HT1080 (cell line): Measurements from ENCODE around the gene CSAG3. TPM values are rescaled to one million over a fixed set of nuclear protein-coding genes. Genes with fewer than 3 reads are reported as not detected.
"Not testable (repeated sequence)": the region's sequence is repeated elsewhere in the genome, so short reads cannot be mapped to it uniquely, and the experiment has no call there.

Experiments
- DNase-seq: peaks from one replicate; pipeline ENCODE4 v3.0.0-alpha.2; 2015; ENCODE audit warnings: low read depth
- polyA plus RNA-seq, 2 experiments: library from polyadenylated mRNA; depleted of rRNA; stranded (reverse); fragments of >200 nt; gene quantifications; 2 replicates each; pipeline ENCODE4 v1.2.3, GENCODE V29; 2015
- total RNA-seq: library from RNA; depleted of rRNA; stranded (reverse); fragments of >200 nt; shearing (Covaris generic); gene quantifications from 2 replicates; pipeline ENCODE4 v1.2.3, GENCODE V29; 2014; rRNA removed

The CSAG3 gene
- total RNA-seq = 2.3 and 2.6 TPM in 2 replicates
- polyA plus RNA-seq (2015; cell fraction: cytosol; rRNA removed) = 12.4 and 12.7 TPM in 2 replicates
- polyA plus RNA-seq (2015; cell fraction: nucleus; rRNA removed) = 21.2 and 29.6 TPM in 2 replicates

DNA sequence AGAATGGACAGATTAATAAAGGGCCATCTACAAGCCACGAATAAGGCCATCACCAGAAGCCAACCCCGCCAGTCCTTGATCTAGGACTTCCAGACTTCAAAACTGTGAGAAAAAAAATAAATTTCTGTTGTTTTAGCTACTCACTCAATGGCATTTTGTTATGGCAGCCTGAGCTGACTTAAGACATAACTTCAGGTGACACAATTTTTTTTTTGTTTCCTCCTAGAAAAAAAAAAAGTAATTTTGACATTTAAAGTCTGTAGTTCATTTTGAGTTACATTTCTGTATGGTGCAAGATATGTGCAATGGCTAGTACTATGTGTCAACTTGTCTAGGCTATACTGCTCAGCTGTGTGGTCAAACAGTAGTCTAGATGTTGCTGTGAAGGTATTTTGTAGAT, at the start of gene CSAG3:
Gene CSAG3, plus strand, starts transcription at position 301 of the 400 bp plus-strand sequence.
- DNase-seq = not testable (repeated sequence)

DNA sequence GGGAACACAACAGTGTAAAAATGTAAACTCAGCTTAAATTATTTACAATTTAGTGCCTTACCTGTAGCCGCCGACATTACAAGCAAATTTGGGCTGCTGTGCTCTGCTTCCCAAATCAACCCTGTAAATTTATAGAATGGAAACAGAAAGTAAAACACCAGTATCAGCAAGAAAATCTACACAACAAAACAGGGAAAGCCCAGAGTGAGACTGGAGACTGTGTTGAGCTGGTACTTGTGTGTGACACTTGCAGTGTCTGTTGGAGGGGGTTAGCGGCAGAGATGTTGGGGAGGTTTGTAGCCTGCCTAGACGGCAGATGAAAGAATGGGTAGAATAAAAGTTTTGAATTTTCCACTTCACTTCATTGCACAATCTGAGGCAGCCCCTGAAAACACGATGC, 45.8 kb upstream of the CSAG3 start:
- not testable (repeated sequence) for DNase-seq

DNA sequence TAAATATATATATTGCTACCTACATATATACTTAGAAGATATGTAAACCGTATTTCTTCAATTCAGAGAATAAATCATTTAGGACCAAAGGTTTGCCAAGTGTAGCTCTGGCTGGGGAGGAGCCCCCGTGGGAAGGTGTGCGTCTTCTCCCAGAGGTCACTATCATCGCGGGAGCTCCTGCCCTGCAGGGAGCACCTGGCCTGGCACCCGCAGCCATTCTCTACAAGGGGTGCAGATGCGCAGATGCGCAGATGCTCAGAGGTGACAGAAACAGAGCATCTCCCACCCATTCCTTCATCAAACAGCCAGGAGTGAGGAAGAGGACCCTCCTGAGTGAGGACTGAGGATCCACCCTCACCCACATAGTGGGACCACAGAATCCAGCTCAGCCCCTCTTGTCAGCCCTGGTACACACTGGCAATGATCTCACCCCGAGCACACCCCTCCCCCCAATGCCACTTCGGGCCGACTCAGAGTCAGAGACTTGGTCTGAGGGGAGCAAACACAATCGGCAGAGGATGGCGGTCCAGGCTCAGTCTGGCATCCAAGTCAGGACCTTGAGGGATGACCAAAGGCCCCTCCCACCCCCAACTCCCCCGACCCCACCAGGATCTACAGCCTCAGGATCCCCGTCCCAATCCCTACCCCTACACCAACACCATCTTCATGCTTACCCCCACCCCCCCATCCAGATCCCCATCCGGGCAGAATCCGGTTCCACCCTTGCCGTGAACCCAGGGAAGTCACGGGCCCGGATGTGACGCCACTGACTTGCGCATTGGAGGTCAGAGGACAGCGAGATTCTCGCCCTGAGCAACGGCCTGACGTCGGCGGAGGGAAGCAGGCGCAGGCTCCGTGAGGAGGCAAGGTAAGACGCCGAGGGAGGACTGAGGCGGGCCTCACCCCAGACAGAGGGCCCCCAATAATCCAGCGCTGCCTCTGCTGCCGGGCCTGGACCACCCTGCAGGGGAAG, 44.9 kb upstream of the CSAG3 start, which contains the start of gene MAGEA2B:
Gene MAGEA2B, plus strand, starts transcription at position 814 of the 973 bp plus-strand sequence. CDS start 2,479 bp downstream, outside the sequence.
- DNase-seq = not testable (repeated sequence)

- DNase-seq = no peak
Observed at GRCh38 chrX:152725409-152725808, 33.6 kb upstream of the CSAG3 start.

DNA sequence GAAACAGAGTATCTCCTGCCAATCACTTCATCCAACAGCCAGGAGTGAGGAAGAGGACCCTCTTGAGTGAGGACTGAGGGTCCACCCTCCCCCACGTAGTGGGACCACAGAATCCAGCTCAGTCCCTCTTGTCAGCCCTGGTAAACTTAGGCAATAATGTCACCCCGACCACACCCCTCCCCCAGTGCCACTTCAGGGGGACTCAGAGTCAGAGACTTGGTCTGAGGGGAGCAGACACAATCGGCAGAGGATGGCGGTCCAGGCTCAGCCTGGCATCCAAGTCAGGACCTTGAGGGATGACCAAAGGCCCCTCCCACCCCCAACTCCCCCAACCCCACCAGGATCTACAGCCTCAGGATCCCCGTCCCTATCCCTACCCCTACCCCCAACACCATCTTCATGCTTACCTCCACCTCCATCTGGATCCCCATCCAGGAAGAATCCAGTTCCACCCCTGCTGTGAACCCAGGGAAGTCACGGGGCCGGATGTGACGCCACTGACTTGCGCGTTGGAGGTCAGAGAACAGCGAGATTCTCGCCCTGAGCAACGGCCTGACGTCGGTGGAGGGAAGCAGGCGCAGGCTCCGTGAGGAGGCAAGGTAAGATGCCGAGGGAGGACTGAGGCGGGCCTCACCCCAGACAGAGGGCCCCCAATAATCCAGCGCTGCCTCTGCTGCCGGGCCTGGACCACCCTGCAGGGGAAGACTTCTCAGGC, 25.6 kb upstream of the CSAG3 start, which contains the start of the genes CSAG1 and MAGEA12:
Gene CSAG1, minus strand, starts transcription at position 461 of the 715 bp plus-strand sequence. CDS start 1,261 bp downstream, outside the sequence.
Gene MAGEA12, plus strand, starts transcription at position 497 of the 715 bp plus-strand sequence. CDS start 2,405 bp downstream, outside the sequence.
- DNase-seq = peak; percentile 84

DNA sequence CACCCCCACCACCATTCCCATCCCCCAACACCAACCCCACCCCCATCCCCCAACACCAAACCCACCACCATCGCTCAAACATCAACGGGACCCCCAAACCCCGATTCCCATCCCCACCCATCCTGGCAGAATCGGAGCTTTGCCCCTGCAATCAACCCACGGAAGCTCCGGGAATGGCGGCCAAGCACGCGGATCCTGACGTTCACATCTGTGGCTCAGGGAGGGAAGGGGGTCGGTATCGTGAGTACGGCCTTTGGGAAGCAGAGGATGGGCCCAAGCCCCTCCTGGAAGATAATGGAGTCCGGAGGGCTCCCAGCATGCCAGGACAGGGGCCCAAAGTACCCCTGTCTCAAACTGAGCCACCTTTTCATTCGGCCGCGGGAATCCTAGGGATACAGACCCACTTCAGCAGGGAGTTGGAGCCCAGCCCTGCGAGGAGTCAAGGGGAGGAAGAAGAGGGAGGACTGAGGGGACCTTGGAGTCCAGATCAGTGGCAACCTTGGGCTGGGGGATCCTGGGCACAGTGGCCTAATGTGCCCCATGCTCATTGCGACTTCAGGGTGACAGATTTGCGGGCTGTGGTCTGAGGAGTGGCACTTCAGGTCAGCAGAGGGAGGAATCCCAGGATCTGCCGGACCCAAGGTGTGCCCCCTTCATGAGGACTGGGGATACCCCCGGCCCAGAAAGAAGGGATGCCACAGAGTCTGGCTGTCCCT, 24.7 kb upstream of the CSAG3 start:
- not testable (repeated sequence) for DNase-seq

- DNase-seq = no peak
Observed at GRCh38 chrX:152735101-152735500, 23.9 kb upstream of the CSAG3 start.

- DNase-seq = no peak
Observed at GRCh38 chrX:152735860-152736511, 23.0 kb upstream of the CSAG3 start.

GRCh38 chrX:152736528-152736927, 22.5 kb upstream of the CSAG3 start:
- DNase-seq = not testable (repeated sequence)

GRCh38 chrX:152738560-152738959, 20.5 kb upstream of the CSAG3 start:
- DNase-seq = no peak

- not testable (repeated sequence) for DNase-seq
Observed at GRCh38 chrX:152753686-152754650, 5.0 kb upstream of the CSAG3 start, which contains the start of gene MAGEA2. TSS of gene MAGEA2 (minus strand) at chrX:152753842. CDS start at chrX:152751363, 2,479 bp downstream.

GRCh38 chrX:152754871-152755270, 4.1 kb upstream of the CSAG3 start:
- not testable (repeated sequence) for DNase-seq

GRCh38 chrX:152759544-152759943, 526 bp downstream of the CSAG3 start:
- DNase-seq = not testable (repeated sequence)

DNA sequence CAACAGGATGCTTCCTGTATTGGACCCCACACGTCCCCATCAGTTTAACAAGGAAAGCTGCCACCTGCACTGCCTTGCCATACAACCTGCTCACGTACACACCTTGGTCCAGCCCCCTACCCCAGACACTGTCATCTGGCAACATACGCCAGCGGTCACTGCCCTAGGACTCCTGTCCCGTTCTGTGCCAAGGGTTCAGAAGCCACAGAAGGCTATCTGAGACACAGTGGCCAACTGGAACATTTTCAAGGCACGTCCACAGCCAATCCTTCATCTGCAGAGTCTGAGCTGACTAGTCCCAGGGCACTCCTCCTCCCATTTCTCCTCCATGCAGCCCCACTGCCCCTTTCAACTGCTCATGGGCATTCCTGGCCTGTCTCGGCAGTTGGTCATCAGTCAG, 2.6 kb downstream of the CSAG3 start:
- not testable (repeated sequence) for DNase-seq

- DNase-seq = not testable (repeated sequence)
Observed at GRCh38 chrX:152766562-152766961, 7.5 kb downstream of the CSAG3 start.

DNA sequence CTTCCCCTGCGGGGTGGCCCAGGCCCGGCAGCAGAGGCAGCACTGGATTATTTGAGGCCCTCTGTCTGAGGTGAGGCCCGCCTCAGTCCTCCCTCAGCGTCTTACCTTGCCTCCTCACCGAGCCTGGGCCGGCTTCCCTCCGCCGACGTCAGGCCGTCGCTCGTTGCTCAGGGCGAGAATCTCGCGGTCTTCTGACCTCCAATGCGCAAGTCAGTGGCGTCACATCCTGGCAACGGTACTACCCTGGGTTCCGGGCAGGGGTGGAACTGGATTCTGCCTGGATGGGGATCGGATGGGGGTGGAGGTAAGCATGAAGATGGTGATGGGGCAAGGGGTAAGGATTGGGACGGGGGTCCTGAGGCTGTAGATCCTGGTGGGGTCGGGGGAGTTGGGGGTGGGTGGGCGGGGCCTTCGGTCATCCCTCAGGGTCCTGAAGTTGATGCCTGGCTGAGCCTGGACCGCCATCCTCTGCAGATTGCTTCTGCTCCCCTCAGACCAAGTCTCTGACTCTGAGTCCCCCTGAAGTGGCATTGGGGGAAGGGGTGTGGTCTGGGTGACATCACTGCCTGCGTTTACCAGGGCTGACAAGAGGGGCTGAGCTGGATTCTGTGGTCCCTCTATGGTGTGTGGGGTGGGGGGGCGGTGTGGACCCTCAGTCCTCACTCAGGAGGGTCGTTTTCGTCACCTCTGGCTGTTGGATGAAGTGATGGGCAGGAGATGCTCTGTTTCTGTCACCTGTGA, 10.7 kb downstream of the CSAG3 start, which contains the start of gene MAGEA6:
Gene MAGEA6, minus strand, starts transcription at position 141 of the 741 bp plus-strand sequence. CDS start 2,039 bp downstream, outside the sequence.
- not testable (repeated sequence) for DNase-seq

- DNase-seq = not testable (repeated sequence)
Observed at GRCh38 chrX:152787062-152787461, 28.0 kb downstream of the CSAG3 start.

DNA sequence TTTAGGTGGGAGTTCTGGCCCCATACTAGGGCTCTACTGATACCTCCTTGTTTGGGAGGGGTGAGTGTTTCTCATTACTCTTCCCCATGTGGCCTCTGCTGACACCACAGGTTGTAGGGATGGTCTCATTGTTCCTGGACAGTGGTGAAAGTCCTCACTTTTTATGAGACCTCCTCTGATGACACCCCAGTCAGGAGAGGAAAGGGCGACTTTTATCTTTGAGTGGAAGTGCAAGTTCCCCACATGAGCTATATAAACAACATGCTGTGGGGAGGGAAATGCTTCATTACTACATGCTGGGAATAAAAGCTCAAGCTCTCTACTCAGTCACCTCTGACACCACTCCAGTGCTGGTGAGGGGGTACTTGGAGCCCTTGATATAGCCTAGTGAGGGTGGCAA, 39.9 kb downstream of the CSAG3 start:
- no peak for DNase-seq
